ENCODE data around the gene ABT1. TPM values are rescaled to one million over a fixed set of nuclear protein-coding genes. Genes with fewer than 3 reads are reported as not detected.

ABT1 gene
- total RNA-seq, 1 donor from 2014 or later = 26.3 TPM

- peaks cover 2% of the 10 kb centered on the region for H3K36me3 Mint-ChIP-seq (ENCODE audit: low read depth)
- no peak overlapping the region for H3K4me3 Mint-ChIP-seq
- peaks cover 22% of the 10 kb centered on the region for H3K27me3 Mint-ChIP-seq (ENCODE audit: low read depth)
- H3K4me1 Mint-ChIP-seq = peaks cover 8% of the 10 kb centered on the region
- TF ChIP-seq CTCF (conservative IDR thresholded peaks at IDR 0.05) = no peak
- no peaks in the 10 kb centered on the region for H3K9me3 Mint-ChIP-seq
- H3K27ac Mint-ChIP-seq (ENCODE audit: unreplicated experiment) = no peak overlapping the region
- DNase-seq (ENCODE audit: low read depth, low spot score) = no peak
Observed at GRCh38 chr6:26602262-26602661, 5.5 kb downstream of the ABT1 start.

- Mint-ChIP-seq H3K4me3 (no peak overlapping the region), H3K36me3 (ENCODE audit: low read depth) (peaks cover 2% of the 10 kb centered on the region), H3K4me1 (no peaks in the 10 kb centered on the region), H3K27ac (ENCODE audit: unreplicated experiment) (no peak overlapping the region), H3K9me3 (no peaks in the 10 kb centered on the region), H3K27me3 (ENCODE audit: low read depth) (peaks cover 32% of the 10 kb centered on the region)
- no peak for TF ChIP-seq CTCF (conservative IDR thresholded peaks at IDR 0.05)
- no peak for DNase-seq (ENCODE audit: low read depth, low spot score)
Observed at GRCh38 chr6:26604026-26604425, 7.3 kb downstream of the ABT1 start.

DNA sequence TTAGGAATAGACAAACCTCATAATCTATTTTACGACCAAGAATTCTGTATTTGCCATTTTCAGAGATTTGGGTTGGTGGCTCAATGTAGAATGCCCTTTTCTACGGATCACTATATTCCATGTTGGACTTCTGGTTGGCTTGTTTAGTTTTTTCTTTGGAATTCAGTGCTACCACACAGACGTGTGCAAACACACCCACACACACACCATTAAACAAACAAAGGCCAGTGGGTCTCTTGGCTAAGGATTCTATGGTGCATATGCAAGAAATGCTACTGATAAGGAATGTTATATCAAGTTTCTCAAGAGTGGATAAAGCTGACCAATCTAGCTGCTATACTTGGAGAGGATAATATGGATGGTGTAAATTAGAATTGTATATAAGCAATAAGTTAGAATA is 8.0 kb downstream of the ABT1 start:
- Mint-ChIP-seq H3K4me3 (no peak overlapping the region), H3K4me1 (no peaks in the 10 kb centered on the region), H3K27ac (ENCODE audit: unreplicated experiment) (no peak overlapping the region), H3K9me3 (no peaks in the 10 kb centered on the region), H3K36me3 (ENCODE audit: low read depth) (no peaks in the 10 kb centered on the region), H3K27me3 (ENCODE audit: low read depth) (peaks cover 40% of the 10 kb centered on the region)
- DNase-seq (ENCODE audit: low read depth, low spot score) = no peak
- TF ChIP-seq CTCF (conservative IDR thresholded peaks at IDR 0.05) = no peak

GRCh38 chr6:26607434-26608230 is 10.9 kb downstream of the ABT1 start:
- Mint-ChIP-seq H3K36me3 (ENCODE audit: low read depth) (no peaks in the 10 kb centered on the region), H3K4me1 (no peaks in the 10 kb centered on the region), H3K27me3 (ENCODE audit: low read depth) (peaks cover 65% of the 10 kb centered on the region), H3K27ac (ENCODE audit: unreplicated experiment) (no peak overlapping the region), H3K4me3 (peak overlapping the region; percentile 28), H3K9me3 (no peaks in the 10 kb centered on the region)
- peak; percentile 82 for TF ChIP-seq CTCF (conservative IDR thresholded peaks at IDR 0.05)
- peak; percentile 46 for DNase-seq (ENCODE audit: low read depth, low spot score)

- peaks cover 12% of the 10 kb centered on the region for H3K4me1 Mint-ChIP-seq
- no peak for DNase-seq (ENCODE audit: low read depth, low spot score)
- no peak overlapping the region for H3K27ac Mint-ChIP-seq (ENCODE audit: unreplicated experiment)
- no peaks in the 10 kb centered on the region for H3K9me3 Mint-ChIP-seq
- H3K4me3 Mint-ChIP-seq = no peak overlapping the region
- no peak for TF ChIP-seq CTCF (conservative IDR thresholded peaks at IDR 0.05)
- H3K36me3 Mint-ChIP-seq (ENCODE audit: low read depth) = no peaks in the 10 kb centered on the region
- H3K27me3 Mint-ChIP-seq (ENCODE audit: low read depth) = peaks cover 75% of the 10 kb centered on the region
Observed at GRCh38 chr6:26609463-26609862, 12.7 kb downstream of the ABT1 start.
